ENCODE results near the gene MINDY2.

The MINDY2 gene

DNA sequence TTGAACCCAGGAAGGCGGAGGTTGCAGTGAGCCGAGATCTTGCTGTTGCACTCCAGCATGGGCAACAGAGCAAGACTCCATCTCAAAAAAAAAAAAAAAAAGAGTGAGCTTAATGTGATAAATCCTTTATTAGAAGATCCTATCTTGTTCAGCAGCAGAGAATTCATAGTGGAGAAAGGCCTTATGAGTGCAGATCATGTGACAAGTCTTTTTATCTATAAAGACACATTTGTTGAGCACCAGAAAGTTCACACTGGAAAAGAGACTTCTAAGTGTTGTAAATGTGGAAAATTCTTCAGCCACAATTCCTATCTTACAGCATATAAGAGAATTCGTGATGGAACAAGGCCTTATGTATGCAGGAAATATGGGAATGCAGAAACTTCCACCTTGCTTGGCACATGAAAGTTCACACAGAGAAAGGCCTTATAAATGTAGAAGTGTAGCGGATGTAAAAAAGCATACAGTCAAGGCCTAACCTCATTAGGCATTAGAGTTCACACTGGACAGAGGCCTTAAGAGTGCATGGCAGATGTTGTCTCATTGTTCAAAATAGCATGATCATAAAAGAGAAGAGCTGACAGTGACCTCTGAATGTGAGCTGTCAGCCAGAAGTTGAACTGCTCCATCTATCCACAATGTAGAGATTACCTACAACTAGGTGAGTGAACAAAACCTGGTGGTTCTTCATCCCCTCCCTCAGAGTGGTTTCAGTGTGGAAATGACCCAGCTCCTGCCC lies 38.3 kb upstream of the MINDY2 start:
- no peak overlapping the region for H3K9ac ChIP-seq
- no peak overlapping the region for H3K4me3 ChIP-seq (ENCODE audit: low read depth, low read length)
- TF ChIP-seq, protein P1, sequence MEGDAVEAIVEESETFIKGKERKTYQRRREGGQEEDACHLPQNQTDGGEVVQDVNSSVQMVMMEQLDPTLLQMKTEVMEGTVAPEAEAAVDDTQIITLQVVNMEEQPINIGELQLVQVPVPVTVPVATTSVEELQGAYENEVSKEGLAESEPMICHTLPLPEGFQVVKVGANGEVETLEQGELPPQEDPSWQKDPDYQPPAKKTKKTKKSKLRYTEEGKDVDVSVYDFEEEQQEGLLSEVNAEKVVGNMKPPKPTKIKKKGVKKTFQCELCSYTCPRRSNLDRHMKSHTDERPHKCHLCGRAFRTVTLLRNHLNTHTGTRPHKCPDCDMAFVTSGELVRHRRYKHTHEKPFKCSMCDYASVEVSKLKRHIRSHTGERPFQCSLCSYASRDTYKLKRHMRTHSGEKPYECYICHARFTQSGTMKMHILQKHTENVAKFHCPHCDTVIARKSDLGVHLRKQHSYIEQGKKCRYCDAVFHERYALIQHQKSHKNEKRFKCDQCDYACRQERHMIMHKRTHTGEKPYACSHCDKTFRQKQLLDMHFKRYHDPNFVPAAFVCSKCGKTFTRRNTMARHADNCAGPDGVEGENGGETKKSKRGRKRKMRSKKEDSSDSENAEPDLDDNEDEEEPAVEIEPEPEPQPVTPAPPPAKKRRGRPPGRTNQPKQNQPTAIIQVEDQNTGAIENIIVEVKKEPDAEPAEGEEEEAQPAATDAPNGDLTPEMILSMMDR (IDR thresholded peaks at IDR 0.05), result no peak
- H3K27me3 ChIP-seq (ENCODE audit: control insufficient read depth, insufficient read depth, low read length), result no peaks in the 10 kb centered on the region
- no peaks in the 10 kb centered on the region for H3K9me3 ChIP-seq (ENCODE audit: control insufficient read depth, low read length)
- H3K4me2 ChIP-seq (ENCODE audit: low read length), result no peak overlapping the region
- no peaks in the 10 kb centered on the region for H3K36me3 ChIP-seq (ENCODE audit: control insufficient read depth, insufficient read depth, low read length)
- H3K4me1 ChIP-seq, result no peaks in the 10 kb centered on the region
- peaks cover 7% of the 10 kb centered on the region for H3K79me2 ChIP-seq
- no peak overlapping the region for H2AFZ ChIP-seq
- no peak overlapping the region for H3K27ac ChIP-seq

DNA sequence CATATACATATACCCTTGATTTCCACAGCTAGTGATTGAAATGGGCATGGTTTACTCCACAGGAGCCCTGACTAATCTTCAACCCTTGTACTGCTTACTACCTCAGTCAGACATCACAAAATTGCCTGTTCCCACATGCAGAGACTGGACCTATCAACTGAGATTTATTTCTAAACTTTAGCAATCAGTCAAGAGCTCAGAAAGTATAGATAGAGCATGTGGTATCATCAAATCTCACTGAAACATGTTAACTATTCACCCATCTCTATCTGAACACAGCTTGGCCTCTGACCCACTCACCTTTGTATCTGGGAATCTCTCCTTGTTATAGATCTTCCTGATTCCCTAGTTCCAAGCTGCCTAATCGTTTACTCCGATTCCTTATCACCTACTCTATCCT lies 36.2 kb upstream of the MINDY2 start:
- peaks cover 5% of the 10 kb centered on the region for H3K79me2 ChIP-seq
- no peaks in the 10 kb centered on the region for H3K4me1 ChIP-seq
- H3K27me3 ChIP-seq (ENCODE audit: control insufficient read depth, insufficient read depth, low read length), result no peaks in the 10 kb centered on the region
- no peak overlapping the region for H2AFZ ChIP-seq
- TF ChIP-seq, protein P1 (IDR thresholded peaks at IDR 0.05), result no peak
- no peaks in the 10 kb centered on the region for H3K9me3 ChIP-seq (ENCODE audit: control insufficient read depth, low read length)
- no peak overlapping the region for H3K4me2 ChIP-seq (ENCODE audit: low read length)
- no peaks in the 10 kb centered on the region for H3K36me3 ChIP-seq (ENCODE audit: control insufficient read depth, insufficient read depth, low read length)
- H3K27ac ChIP-seq, result no peak overlapping the region
- no peak overlapping the region for H3K9ac ChIP-seq
- no peak overlapping the region for H3K4me3 ChIP-seq (ENCODE audit: low read depth, low read length)

DNA sequence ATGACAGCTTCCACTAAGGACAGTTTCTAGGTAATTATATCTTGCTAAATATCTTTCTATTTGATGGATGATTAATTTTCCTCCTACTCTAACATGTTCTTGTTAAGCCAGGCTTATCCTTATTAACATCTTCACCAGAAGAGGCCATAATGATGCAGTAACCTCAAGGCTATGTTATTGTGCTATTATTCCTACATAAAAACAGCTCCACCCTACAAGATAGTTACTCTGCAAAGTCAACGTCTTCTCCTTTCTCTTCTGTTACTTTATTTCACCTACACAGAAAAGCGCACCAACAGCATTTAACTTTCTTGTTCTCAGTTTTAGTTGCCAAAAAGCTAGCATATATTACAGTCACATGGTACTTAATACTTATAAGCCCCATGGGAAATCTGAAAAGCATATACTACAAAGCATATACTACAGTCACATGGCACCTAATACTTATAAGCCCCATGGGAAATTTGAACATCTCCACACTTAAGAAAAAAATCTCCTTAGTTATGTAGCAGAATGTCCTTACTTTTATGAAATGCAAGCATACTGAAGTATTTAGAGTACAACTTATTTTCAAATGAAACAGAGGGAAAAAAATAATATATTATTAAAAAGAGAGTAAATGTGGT lies 35.0 kb upstream of the MINDY2 start:
- H3K4me1 ChIP-seq, result no peaks in the 10 kb centered on the region
- H3K9me3 ChIP-seq (ENCODE audit: control insufficient read depth, low read length), result no peaks in the 10 kb centered on the region
- TF ChIP-seq, protein P1 (IDR thresholded peaks at IDR 0.05), result no peak

DNA sequence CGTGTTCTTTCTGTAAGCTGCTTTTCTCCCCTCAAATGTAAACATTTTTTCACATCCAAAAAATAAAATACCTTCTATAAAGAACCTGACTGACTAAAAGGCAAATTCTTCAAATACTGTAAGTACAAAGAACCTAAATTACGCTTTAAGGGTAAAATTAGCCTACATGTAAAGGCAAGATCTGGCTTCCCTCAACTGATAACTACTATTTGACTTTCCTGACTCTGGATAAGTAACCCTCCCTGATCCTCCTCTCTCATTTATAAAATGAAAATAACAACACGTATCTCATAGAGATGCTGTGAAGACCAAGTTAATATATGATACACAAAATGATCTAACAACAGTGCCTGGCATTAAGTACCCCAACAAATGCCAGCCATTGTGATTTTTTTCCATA lies 33.8 kb upstream of the MINDY2 start:
- Histone ChIP-seq H2AFZ (no peak overlapping the region), H3K36me3 (ENCODE audit: control insufficient read depth, insufficient read depth, low read length) (no peaks in the 10 kb centered on the region), H3K4me3 (ENCODE audit: low read depth, low read length) (no peak overlapping the region), H3K27ac (no peak overlapping the region), H3K9ac (no peak overlapping the region), H3K4me1 (no peaks in the 10 kb centered on the region), H3K27me3 (ENCODE audit: control insufficient read depth, insufficient read depth, low read length) (no peaks in the 10 kb centered on the region), H3K79me2 (peaks cover 5% of the 10 kb centered on the region), H3K4me2 (ENCODE audit: low read length) (no peak overlapping the region), H3K9me3 (ENCODE audit: control insufficient read depth, low read length) (no peaks in the 10 kb centered on the region)
- TF ChIP-seq, protein P1 (IDR thresholded peaks at IDR 0.05), result no peak

More for the DNA sequence above, 35.0 kb upstream of the MINDY2 start:
- Histone ChIP-seq H3K4me2 (ENCODE audit: low read length) (no peak overlapping the region), H3K79me2 (peaks cover 8% of the 10 kb centered on the region), H3K27me3 (ENCODE audit: control insufficient read depth, insufficient read depth, low read length) (no peaks in the 10 kb centered on the region), H2AFZ (no peak overlapping the region), H3K9ac (no peak overlapping the region), H3K27ac (no peak overlapping the region), H3K36me3 (ENCODE audit: control insufficient read depth, insufficient read depth, low read length) (no peaks in the 10 kb centered on the region), H3K4me3 (ENCODE audit: low read depth, low read length) (no peak overlapping the region)

All from parathyroid adenoma (tissue), 2 donors.